IMR-90 (cell line): Measurements from ENCODE around the gene FAM78B. TPM values are rescaled to one million over a fixed set of nuclear protein-coding genes. Genes with fewer than 3 reads are reported as not detected.

Source experiments
- ATAC-seq: fragments of 200-7000 bp; cut with Tn5 transposase; 2 replicates; pipeline ENCODE4 v1.9.1; 2020; ENCODE audit warnings: low read depth, mild to moderate bottlenecking, moderate library complexity
- BruUV-seq: library from RNA; stranded (reverse); fragments of 400-500 nt; replicated peaks from 2 replicates; lab custom pipeline; 2021; lab: Mats Ljungman, UMichigan
- CTCF ChIA-PET: fragments of 300-600 bp; formaldehyde crosslinking; extraction: SDS; loops from one replicate; lab custom pipeline; 2021; ENCODE audit warnings: antibody characterized with exemption; lab: Yijun Ruan, JAX
- POLR2A ChIA-PET: fragments of 300-600 bp; sonication (Branson Sonifier 250); formaldehyde crosslinking; loops from one replicate; lab custom pipeline; 2022; ENCODE audit warnings: antibody characterized with exemption; ENCODE audit not compliant: unreplicated experiment; lab: Charles Lee
- DNase-seq: peaks from one replicate; pipeline ENCODE4 v3.0.0; 2013
- H2AFZ ChIP-seq: replicated peaks from 2 replicates; pipeline ENCODE3; 2013; ENCODE audit warnings: low read length, mild to moderate bottlenecking; ENCODE audit not compliant: poor library complexity
- H2AK5ac ChIP-seq: 2 replicates; pipeline ENCODE4 v1.6.1; 2013; ENCODE audit warnings: low read depth, low read length, inconsistent platforms
- H2AK9ac ChIP-seq: replicated peaks from 2 replicates; pipeline ENCODE3; 2013; ENCODE audit warnings: mild to moderate bottlenecking, low read depth, low read length, moderate library complexity; ENCODE audit not compliant: poor library complexity
- H2BK120ac ChIP-seq: 2 replicates; pipeline ENCODE4 v1.6.1; 2013; ENCODE audit warnings: low read depth, low read length, inconsistent platforms
- H2BK15ac ChIP-seq: 3 replicates; pipeline ENCODE4 v1.6.1; 2013; ENCODE audit warnings: low read depth, low read length, inconsistent platforms
- H2BK20ac ChIP-seq: 2 replicates; pipeline ENCODE4 v1.6.1; 2013; ENCODE audit warnings: low read depth, mild to moderate bottlenecking, inconsistent platforms, low read length, moderate library complexity
- H2BK5ac ChIP-seq: 2 replicates; pipeline ENCODE4 v1.6.1; 2013; ENCODE audit warnings: mild to moderate bottlenecking, low read depth, low read length, inconsistent platforms; ENCODE audit not compliant: poor library complexity, severe bottlenecking
- H3K14ac ChIP-seq: replicated peaks from 2 replicates; pipeline ENCODE4 v1.6.1; 2013; ENCODE audit warnings: low read depth, low read length, inconsistent platforms
- H3K18ac ChIP-seq: 2 replicates; pipeline ENCODE4 v1.6.1; 2013; ENCODE audit warnings: low read depth, low read length, control low read depth
- H3K23ac ChIP-seq: 2 replicates; pipeline ENCODE4 v1.6.1; 2013; ENCODE audit warnings: low read depth, low read length, inconsistent platforms
- H3K27ac ChIP-seq: 2 replicates; pipeline ENCODE4 v1.5.1; 2013; ENCODE audit warnings: mild to moderate bottlenecking, control low read depth, low read length; ENCODE audit not compliant: insufficient read depth
- H3K27me3 ChIP-seq: 2 replicates; pipeline ENCODE4 v1.6.1; 2013; ENCODE audit warnings: low read length; ENCODE audit not compliant: control insufficient read depth, insufficient read depth
- H3K36me3 ChIP-seq: 2 replicates; pipeline ENCODE4 v1.6.1; 2013; ENCODE audit warnings: low read length, mixed read lengths; ENCODE audit not compliant: control insufficient read depth, insufficient read depth
- H3K4ac ChIP-seq: 2 replicates; pipeline ENCODE4 v1.6.1; 2013; ENCODE audit warnings: low read depth, low read length, inconsistent platforms
- H3K4me1 ChIP-seq: 2 replicates; pipeline ENCODE4 v1.6.1; 2013; ENCODE audit warnings: low read length, mixed read lengths; ENCODE audit not compliant: control insufficient read depth, insufficient read depth
- H3K4me2 ChIP-seq: 2 replicates; pipeline ENCODE4 v1.6.1; 2013; ENCODE audit warnings: low read depth, mild to moderate bottlenecking, control low read depth, low read length, moderate library complexity
- H3K4me3 ChIP-seq: 2 replicates; pipeline ENCODE4 v1.5.1; 2013; ENCODE audit warnings: low read depth, mild to moderate bottlenecking, control low read depth, low read length, moderate library complexity; ENCODE audit not compliant: insufficient read depth
- H3K56ac ChIP-seq: 2 replicates; pipeline ENCODE4 v1.6.1; 2013; ENCODE audit warnings: low read length, inconsistent platforms; ENCODE audit not compliant: insufficient read depth; ENCODE audit errors: extremely low read depth
- H3K79me1 ChIP-seq, 2 experiments: 2 replicates each; pipeline ENCODE4 v1.6.1; 2013; ENCODE audit warnings: low read length in 2 of 2, inconsistent platforms in 1 of 2, low read depth in 1 of 2
- H3K9ac ChIP-seq: 2 replicates; pipeline ENCODE4 v1.6.1; 2013; ENCODE audit warnings: low read depth, low read length, control low read depth
- H3K9me1 ChIP-seq: 2 replicates; pipeline ENCODE4 v1.6.1; 2013; ENCODE audit warnings: low read length, inconsistent platforms; ENCODE audit not compliant: insufficient read depth
- H3K9me3 ChIP-seq: 2 replicates; pipeline ENCODE4 v1.6.1; 2013; ENCODE audit warnings: low read length; ENCODE audit not compliant: control insufficient read depth, insufficient read depth
- H4K20me1 ChIP-seq: 2 replicates; pipeline ENCODE4 v1.6.1; 2013; ENCODE audit warnings: low read length, inconsistent platforms; ENCODE audit not compliant: insufficient read depth
- H4K5ac ChIP-seq: 2 replicates; pipeline ENCODE4 v1.6.1; 2013; ENCODE audit warnings: mild to moderate bottlenecking, low read depth, low read length, control low read depth
- H4K8ac ChIP-seq, 2 experiments: 2 replicates each; pipeline ENCODE4 v1.6.1; 2013; ENCODE audit warnings: low read depth in 2 of 2, low read length in 2 of 2, control low read depth in 1 of 2, inconsistent platforms in 1 of 2
- H4K91ac ChIP-seq: 2 replicates; pipeline ENCODE4 v1.6.1; 2013; ENCODE audit warnings: low read depth, low read length, inconsistent platforms; ENCODE audit not compliant: insufficient read depth
- BHLHE40 ChIP-seq: fragments of 150-350 bp; IDR thresholded peaks from 2 replicates; pipeline ENCODE4 v1.6.1; 2016; ENCODE audit warnings: mild to moderate bottlenecking, low read depth, low read length
- CEBPB ChIP-seq: IDR thresholded peaks from 2 replicates; pipeline ENCODE4 v1.6.1; 2012; ENCODE audit warnings: low read depth, low read length, improper control_type of control experiment
- CHD1 ChIP-seq: IDR thresholded peaks from 2 replicates; pipeline ENCODE4 v1.6.1; 2012; ENCODE audit warnings: low read depth, low read length, improper control_type of control experiment
- CTCF ChIP-seq: conservative IDR thresholded peaks from 2 replicates; pipeline ENCODE4 v1.5.1; 2012; ENCODE audit warnings: mild to moderate bottlenecking, low read depth, low read length, improper control_type of control experiment
- ELK1 ChIP-seq: fragments of 150-350 bp; IDR thresholded peaks from 2 replicates; pipeline ENCODE4 v1.6.1; 2016; ENCODE audit warnings: low read depth, mild to moderate bottlenecking, low read length, moderate library complexity, borderline replicate concordance
- FOS ChIP-seq: fragments of 150-350 bp; IDR thresholded peaks from 2 replicates; pipeline ENCODE4 v1.6.1; 2016; ENCODE audit warnings: low read depth, low read length
- MAFK ChIP-seq: IDR thresholded peaks from 2 replicates; pipeline ENCODE4 v1.6.1; 2012; ENCODE audit warnings: low read depth, low read length, improper control_type of control experiment
- MAZ ChIP-seq: IDR thresholded peaks from 2 replicates; pipeline ENCODE4 v1.6.1; 2012; ENCODE audit warnings: low read depth, mild to moderate bottlenecking, low read length, improper control_type of control experiment, moderate library complexity, borderline replicate concordance
- MXI1 ChIP-seq: IDR thresholded peaks from 2 replicates; pipeline ENCODE4 v1.6.1; 2012; ENCODE audit warnings: low read depth, mild to moderate bottlenecking, low read length, moderate library complexity, borderline replicate concordance
- NFE2L2 ChIP-seq: fragments of 150-350 bp; IDR thresholded peaks from 2 replicates; pipeline ENCODE4 v1.6.1; 2016; ENCODE audit warnings: low read depth, mild to moderate bottlenecking, low read length
- POLR2A ChIP-seq: IDR thresholded peaks from 2 replicates; pipeline ENCODE4 v1.6.1; 2012; ENCODE audit warnings: mild to moderate bottlenecking, low read depth, low read length
- RAD21 ChIP-seq: IDR thresholded peaks from 2 replicates; pipeline ENCODE4 v1.6.1; 2012; ENCODE audit warnings: low read length, improper control_type of control experiment
- RCOR1 ChIP-seq: IDR thresholded peaks from 2 replicates; pipeline ENCODE4 v1.6.1; 2012; ENCODE audit warnings: mild to moderate bottlenecking, low read length, improper control_type of control experiment; ENCODE audit not compliant: insufficient replicate concordance
- RFX5 ChIP-seq: IDR thresholded peaks from 2 replicates; pipeline ENCODE4 v1.8.0; 2012; ENCODE audit warnings: low read depth, mild to moderate bottlenecking, low read length, moderate library complexity
- SMC3 ChIP-seq: fragments of 150-350 bp; IDR thresholded peaks from 2 replicates; pipeline ENCODE4 v1.6.1; 2016; ENCODE audit warnings: low read depth, mild to moderate bottlenecking, antibody characterized with exemption, low read length, moderate library complexity
- WGBS, 2 experiments: methylation state at CpG; one replicate each; pipeline versions ENCODE4 v1.1.5 to v1.1.7; 2013; ENCODE audit warnings: missing lambda C conversion rate in 2 of 2; ENCODE audit not compliant: insufficient read length in 1 of 2; ENCODE audit errors: extremely low coverage in 2 of 2; 5-methylcytosine and 5-hydroxymethylcytosine counted together
- dilution Hi-C: fragments of 300-500 bp; cut with HindIII; formaldehyde crosslinking; loops from one replicate; pipeline ENCODE4 v1.14.3; 2018; ENCODE audit warnings: low sequenced_read_pairs; ENCODE audit not compliant: unreplicated experiment
- in situ Hi-C: fragments of 300-500 bp; cut with MboI; formaldehyde crosslinking; loops from 3 replicates; pipeline ENCODE4 v1.14.3; 2019; ENCODE audit warnings: low sequenced_read_pairs, inconsistent platforms, mixed read lengths
- intact Hi-C: fragments of 100-400 bp; cut with micrococcal nuclease; formaldehyde crosslinking; loops from 2 replicates; pipeline ENCODE4 v1.10.0; 2022
- polyA plus RNA-seq, 3 experiments: library from polyadenylated mRNA; depleted of rRNA; stranded (reverse); fragments of >200 nt; gene quantifications; 2 replicates each; pipeline ENCODE4 v1.2.3, GENCODE V29; 2012; ENCODE audit warnings: low replicate concordance in 1 of 3
- total RNA-seq: library from RNA; depleted of rRNA; stranded (reverse); fragments of >200 nt; gene quantifications from 2 replicates; pipeline ENCODE4 v1.2.3, GENCODE V29; 2012
- TF ChIP-seq, protein P1 (sequence below): fragments of 150-350 bp; IDR thresholded peaks from 2 replicates; pipeline ENCODE4 v1.6.1; 2017; ENCODE audit warnings: mild to moderate bottlenecking, antibody characterized with exemption, low read length, low read depth

The FAM78B gene
- total and polyA plus RNA-seq, 2 of the 4 experiments (the other 2 are of a cell fraction): under 0.01 to 0.12 TPM

- Histone ChIP-seq H2AK9ac (no peak overlapping the region), H2BK15ac (no peak overlapping the region), H3K79me1 (no peaks in the 10 kb centered on the region), H3K36me3 (no peaks in the 10 kb centered on the region), H4K20me1 (no peaks in the 10 kb centered on the region), H2BK20ac (no peak overlapping the region), H3K4me1 (no peaks in the 10 kb centered on the region), H3K4ac (no peak overlapping the region), H3K9ac (no peak overlapping the region), H3K23ac (no peak overlapping the region), H2BK120ac (no peak overlapping the region), H3K9me1 (no peaks in the 10 kb centered on the region), H3K18ac (no peak overlapping the region), H4K5ac (no peak overlapping the region), H3K4me2 (no peak overlapping the region), H3K27ac (no peak overlapping the region), H3K4me3 (no peak overlapping the region), H3K14ac (no peak overlapping the region), H3K56ac (no peak overlapping the region), H4K91ac (no peak overlapping the region), H2AFZ (no peak overlapping the region), H4K8ac (no peak overlapping the region), H2BK5ac (no peak overlapping the region), H3K9me3 (peaks cover 4% of the 10 kb centered on the region; the same call in 1 of the 2 replicates), H2AK5ac (no peak overlapping the region), H3K27me3 (no peaks in the 10 kb centered on the region)
- dilution Hi-C loops (no loop called here), intact Hi-C loops (no loop called here), in situ Hi-C loops (no loop called here)
- CTCF ChIA-PET: no interaction called here
- no peak for ATAC-seq
- WGBS, 2 experiments: 13% methylated on average over 1 of the region's 3 CpGs; no CpG with 5 or more reads in 1 of the 2 experiments
- POLR2A ChIA-PET: no interaction called here
- DNase-seq: no peak
- no peak for TF ChIP-seq RFX5
- no peak for TF ChIP-seq NFE2L2
- no peak for TF ChIP-seq POLR2A
- no peak for TF ChIP-seq FOS
- no peak for TF ChIP-seq ELK1
- TF ChIP-seq, protein P1, sequence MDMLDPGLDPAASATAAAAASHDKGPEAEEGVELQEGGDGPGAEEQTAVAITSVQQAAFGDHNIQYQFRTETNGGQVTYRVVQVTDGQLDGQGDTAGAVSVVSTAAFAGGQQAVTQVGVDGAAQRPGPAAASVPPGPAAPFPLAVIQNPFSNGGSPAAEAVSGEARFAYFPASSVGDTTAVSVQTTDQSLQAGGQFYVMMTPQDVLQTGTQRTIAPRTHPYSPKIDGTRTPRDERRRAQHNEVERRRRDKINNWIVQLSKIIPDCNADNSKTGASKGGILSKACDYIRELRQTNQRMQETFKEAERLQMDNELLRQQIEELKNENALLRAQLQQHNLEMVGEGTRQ: no peak
- no peak for TF ChIP-seq BHLHE40
- no peak for TF ChIP-seq CHD1
- no peak for TF ChIP-seq MAFK
- no peak for TF ChIP-seq MAZ
- TF ChIP-seq CTCF: no peak
- no peak for TF ChIP-seq RAD21
- TF ChIP-seq RCOR1: no peak
- no peak for TF ChIP-seq CEBPB
- TF ChIP-seq MXI1: no peak
- TF ChIP-seq SMC3: no peak
- BruUV-seq: no TSS peak
These were observed 55.4 kb downstream of the FAM78B start for GRCh38 chr1:166111430-166111829.
